HL-60 (cell line): ENCODE results near the gene CSRNP2.

Source experiments
- CTCF ChIP-seq: IDR thresholded peaks from one replicate; pipeline ENCODE4 v1.5.1; 2011; ENCODE audit warnings: low read length, control low read depth, inconsistent platforms; ENCODE audit not compliant: insufficient read depth
- SPI1 ChIP-seq: IDR thresholded peaks from 2 replicates; pipeline ENCODE4 v1.6.1; 2012; ENCODE audit warnings: low read depth, mild to moderate bottlenecking, borderline replicate concordance

- peak; percentile 67 for TF ChIP-seq CTCF
- no peak for TF ChIP-seq SPI1
These were observed 35.5 kb downstream of the CSRNP2 start, which contains the start of gene LETMD1 for GRCh38 chr12:51047655-51048540.
